Left renal pelvis (tissue), 4 donors: ENCODE data around the gene TAF6. TPM values are rescaled to one million over a fixed set of nuclear protein-coding genes. Genes with fewer than 3 reads are reported as not detected.
A peak's percentile ranks its signal among the peaks of the same experiment; 100 is the strongest.

ENCODE experiments used
- DNase-seq, 4 donors: peaks; one replicate each; pipeline ENCODE4 v3.0.0-alpha.2; 2013; ENCODE audit warnings: low read depth in 4 of 4, low spot score in 3 of 4
- polyA plus RNA-seq, 4 donors: library from polyadenylated mRNA; unstranded; fragments of 120-200 nt; gene quantifications; one replicate each; pipeline ENCODE4 v1.2.1, GENCODE V29; 2013; ENCODE audit not compliant: insufficient read length in 4 of 4

The TAF6 gene
- polyA plus RNA-seq, 4 donors: 46.3 to 69.7 (median 59.6) TPM

GRCh38 chr7:100124301-100125230 is 5.4 kb upstream of the TAF6 start:
- no peak for DNase-seq

GRCh38 chr7:100122568-100122967 is 3.4 kb upstream of the TAF6 start:
- DNase-seq: no peak

- DNase-seq: no peak
Observed at GRCh38 chr7:100122067-100122466, 2.9 kb upstream of the TAF6 start.

- DNase-seq: no peak
Observed at GRCh38 chr7:100120733-100121036, 1.5 kb upstream of the TAF6 start.

- DNase-seq: no peak
Observed at GRCh38 chr7:100119970-100120732, 993 bp upstream of the TAF6 start.

GRCh38 chr7:100118388-100119071 is 628 bp downstream of the TAF6 start:
- DNase-seq: no peak

GRCh38 chr7:100115026-100115425 is 4.1 kb downstream of the TAF6 start:
- no peak for DNase-seq

- DNase-seq: no peak
Observed at GRCh38 chr7:100111914-100112313, 7.2 kb downstream of the TAF6 start.

GRCh38 chr7:100111156-100111555 is 8.0 kb downstream of the TAF6 start:
- DNase-seq: no peak

GRCh38 chr7:100109521-100110163 is 9.5 kb downstream of the TAF6 start:
- DNase-seq: no peak

- no peak for DNase-seq
Observed at GRCh38 chr7:100107890-100108289, 11.3 kb downstream of the TAF6 start.

- no peak for DNase-seq
Observed at GRCh38 chr7:100107125-100107737, 11.9 kb downstream of the TAF6 start.

- DNase-seq: no peak
Observed at GRCh38 chr7:100106633-100107032, 12.5 kb downstream of the TAF6 start.

GRCh38 chr7:100105534-100105933 is 13.6 kb downstream of the TAF6 start:
- DNase-seq: no peak

- DNase-seq: no peak
Observed at GRCh38 chr7:100102950-100103840, 16.0 kb downstream of the TAF6 start.

GRCh38 chr7:100101016-100101862 is 17.9 kb downstream of the TAF6 start, which contains the start of the genes AP4M1 and MCM7:
Gene AP4M1 (plus strand): TSS chr7:100101643. CDS start chr7:100101715, 72 bp downstream.
Gene MCM7 (minus strand): TSS chr7:100101397. CDS start chr7:100101294, 103 bp downstream.
- DNase-seq: peak; percentile 91 to 97 (median 94)

GRCh38 chr7:100100420-100101015 is 18.6 kb downstream of the TAF6 start:
- DNase-seq: peak; percentile 92 to 93 (median 92)

GRCh38 chr7:100099452-100099851 is 19.7 kb downstream of the TAF6 start:
- DNase-seq: no peak
